ENCODE data around the gene RNF166. TPM values are rescaled to one million over a fixed set of nuclear protein-coding genes. Genes with fewer than 3 reads are reported as not detected.

The RNF166 gene
- total RNA-seq, 1 donor from 2014 or later: 19.4 TPM

- DNase-seq (ENCODE audit: low spot score, unreplicated experiment): no peak
- Mint-ChIP-seq H3K27me3 (no peaks in the 10 kb centered on the region), H3K4me1 (ENCODE audit: low read depth) (peaks cover 13% of the 10 kb centered on the region), H3K36me3 (ENCODE audit: insufficient read depth) (no peaks in the 10 kb centered on the region), H3K27ac (no peak overlapping the region), H3K4me3 (ENCODE audit: low read depth) (peak overlapping the region; percentile 81), H3K9me3 (ENCODE audit: low read depth) (no peaks in the 10 kb centered on the region)
- no peak for TF ChIP-seq CTCF (IDR thresholded peaks at IDR 0.05; ENCODE audit: unreplicated experiment)
These were observed 2.5 kb downstream of the RNF166 start for GRCh38 chr16:88703486-88704309.

- no peaks in the 10 kb centered on the region for H3K9me3 Mint-ChIP-seq (ENCODE audit: low read depth)
These were observed 3.6 kb downstream of the RNF166 start for GRCh38 chr16:88702371-88703210.

GRCh38 chr16:88701581-88702370 lies 4.4 kb downstream of the RNF166 start:
- H3K36me3 Mint-ChIP-seq (ENCODE audit: insufficient read depth): peaks cover 2% of the 10 kb centered on the region
- H3K4me1 Mint-ChIP-seq (ENCODE audit: low read depth): peaks cover 6% of the 10 kb centered on the region
- no peak overlapping the region for H3K27ac Mint-ChIP-seq
- TF ChIP-seq CTCF (IDR thresholded peaks at IDR 0.05; ENCODE audit: unreplicated experiment): no peak
- H3K4me3 Mint-ChIP-seq (ENCODE audit: low read depth): no peak overlapping the region
- H3K9me3 Mint-ChIP-seq (ENCODE audit: low read depth): no peaks in the 10 kb centered on the region
- DNase-seq (ENCODE audit: low spot score, unreplicated experiment): no peak
- H3K27me3 Mint-ChIP-seq: no peaks in the 10 kb centered on the region

More at GRCh38 chr16:88702371-88703210, 3.6 kb downstream of the RNF166 start:
- Mint-ChIP-seq H3K4me3 (ENCODE audit: low read depth) (no peak overlapping the region), H3K4me1 (ENCODE audit: low read depth) (peaks cover 13% of the 10 kb centered on the region), H3K27ac (no peak overlapping the region), H3K36me3 (ENCODE audit: insufficient read depth) (peaks cover 2% of the 10 kb centered on the region), H3K27me3 (no peaks in the 10 kb centered on the region)
- DNase-seq (ENCODE audit: low spot score, unreplicated experiment): no peak
- no peak for TF ChIP-seq CTCF (IDR thresholded peaks at IDR 0.05; ENCODE audit: unreplicated experiment)

- no peak for DNase-seq (ENCODE audit: low spot score, unreplicated experiment)
- Mint-ChIP-seq H3K27me3 (no peaks in the 10 kb centered on the region), H3K4me1 (ENCODE audit: low read depth) (peaks cover 6% of the 10 kb centered on the region), H3K9me3 (ENCODE audit: low read depth) (no peaks in the 10 kb centered on the region), H3K27ac (no peak overlapping the region), H3K4me3 (ENCODE audit: low read depth) (no peak overlapping the region), H3K36me3 (ENCODE audit: insufficient read depth) (peaks cover 2% of the 10 kb centered on the region)
- TF ChIP-seq CTCF (IDR thresholded peaks at IDR 0.05; ENCODE audit: unreplicated experiment): no peak
These were observed 5.3 kb downstream of the RNF166 start for GRCh38 chr16:88700636-88701482.
